ENCODE results near the gene TMEM147.
"Not testable (repeated sequence)": the region's sequence is repeated elsewhere in the genome, so short reads cannot be mapped to it uniquely, and the experiment has no call there.

Gene TMEM147

DNA sequence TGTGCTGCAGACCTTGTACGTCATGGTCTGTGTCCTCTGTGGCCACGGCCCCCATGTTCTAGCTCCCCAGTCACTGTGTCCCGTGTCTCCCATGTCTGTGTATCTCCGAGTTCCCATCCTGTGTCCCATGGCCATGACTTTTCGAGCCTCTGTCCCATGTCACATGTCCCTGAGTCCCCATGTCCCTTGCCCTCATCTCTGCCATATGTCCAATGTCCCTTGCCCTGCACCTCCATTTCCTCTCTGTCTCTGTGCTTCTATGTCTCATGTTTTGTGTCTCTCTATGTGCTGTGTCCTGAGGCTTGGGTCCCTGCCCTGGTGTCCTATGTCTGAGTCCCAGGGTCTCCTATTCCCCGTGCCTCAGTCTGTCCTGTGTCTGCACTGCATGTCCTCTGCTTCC, 16.0 kb downstream of the TMEM147 start:
- DNase-seq: no peak

DNA sequence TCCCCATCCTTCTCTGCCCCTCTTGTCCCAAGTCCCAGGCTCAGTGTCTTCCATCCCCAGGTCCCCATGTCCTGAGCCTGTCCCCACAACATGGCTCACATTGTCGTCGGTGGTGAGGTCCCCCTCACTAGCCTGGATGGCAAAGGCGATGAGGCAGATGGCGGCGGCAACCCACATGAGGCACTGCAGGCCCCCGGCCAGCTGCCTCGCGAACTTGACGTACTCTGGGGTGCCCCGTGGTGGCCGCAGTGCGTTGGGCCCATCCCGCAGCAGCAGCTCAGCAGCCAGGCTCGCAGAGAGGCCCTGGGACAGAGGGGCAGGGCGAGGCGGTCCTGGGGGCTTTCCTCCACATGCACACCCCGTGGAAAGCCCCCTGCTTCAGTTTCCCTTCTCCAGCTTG, 16.9 kb downstream of the TMEM147 start:
- DNase-seq: no peak

DNA sequence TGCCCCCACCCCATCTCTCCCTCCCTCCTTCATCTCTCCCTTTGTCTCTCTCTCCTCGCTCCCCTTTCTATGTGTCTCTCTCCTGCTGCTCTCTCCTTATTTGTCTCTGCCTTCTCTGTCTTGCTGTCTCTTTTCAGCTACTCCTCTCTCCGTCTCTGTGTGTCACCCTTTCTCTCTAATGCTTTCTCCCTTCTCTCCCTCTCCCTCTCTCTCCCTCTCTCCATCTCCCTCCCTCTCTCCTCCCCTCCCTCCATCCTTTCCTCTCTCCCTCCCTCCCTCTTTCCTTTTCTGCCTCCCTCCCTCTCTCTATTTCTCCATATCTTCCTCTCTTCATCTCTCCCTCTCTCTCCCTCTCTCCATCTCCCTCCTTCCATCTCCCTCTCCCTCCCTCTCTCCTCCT, 17.4 kb downstream of the TMEM147 start:
- DNase-seq: no peak

DNA sequence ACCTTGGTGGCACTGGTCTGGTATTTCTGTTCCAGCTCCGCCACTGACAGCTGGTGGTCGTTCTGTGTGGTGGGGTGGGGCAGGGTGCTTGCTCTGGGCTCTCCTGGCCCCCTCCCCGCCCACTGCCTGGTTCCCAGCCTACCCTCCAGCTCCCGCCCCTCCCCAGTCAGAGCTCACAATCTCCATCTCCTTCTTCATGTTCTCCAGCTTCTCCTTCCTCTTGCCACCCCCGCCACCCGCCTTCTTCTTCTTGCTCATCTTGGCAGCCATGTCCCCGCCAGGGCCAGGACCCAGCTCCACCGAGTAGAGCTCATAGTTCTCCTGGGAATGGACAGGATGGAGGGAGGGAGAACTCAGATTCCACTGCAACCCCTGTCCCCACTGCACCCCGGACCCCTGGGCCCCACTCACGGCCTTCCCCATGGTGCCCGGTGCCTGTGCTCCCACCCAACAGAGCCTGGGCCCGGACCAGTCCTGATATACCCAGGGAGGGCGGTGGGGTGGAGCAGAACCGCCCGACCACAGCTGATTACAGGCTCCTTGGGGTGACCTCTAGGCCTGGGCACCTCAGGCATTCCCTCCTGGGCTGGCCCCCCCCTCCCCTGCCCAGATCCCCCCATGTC, 17.9 kb downstream of the TMEM147 start, which contains the start of gene ATP4A:
Gene ATP4A, minus strand, starts transcription at position 452 of the 623 bp plus-strand sequence. Its CDS starts 29 bp downstream, at position 423.
- no peak for DNase-seq

DNA sequence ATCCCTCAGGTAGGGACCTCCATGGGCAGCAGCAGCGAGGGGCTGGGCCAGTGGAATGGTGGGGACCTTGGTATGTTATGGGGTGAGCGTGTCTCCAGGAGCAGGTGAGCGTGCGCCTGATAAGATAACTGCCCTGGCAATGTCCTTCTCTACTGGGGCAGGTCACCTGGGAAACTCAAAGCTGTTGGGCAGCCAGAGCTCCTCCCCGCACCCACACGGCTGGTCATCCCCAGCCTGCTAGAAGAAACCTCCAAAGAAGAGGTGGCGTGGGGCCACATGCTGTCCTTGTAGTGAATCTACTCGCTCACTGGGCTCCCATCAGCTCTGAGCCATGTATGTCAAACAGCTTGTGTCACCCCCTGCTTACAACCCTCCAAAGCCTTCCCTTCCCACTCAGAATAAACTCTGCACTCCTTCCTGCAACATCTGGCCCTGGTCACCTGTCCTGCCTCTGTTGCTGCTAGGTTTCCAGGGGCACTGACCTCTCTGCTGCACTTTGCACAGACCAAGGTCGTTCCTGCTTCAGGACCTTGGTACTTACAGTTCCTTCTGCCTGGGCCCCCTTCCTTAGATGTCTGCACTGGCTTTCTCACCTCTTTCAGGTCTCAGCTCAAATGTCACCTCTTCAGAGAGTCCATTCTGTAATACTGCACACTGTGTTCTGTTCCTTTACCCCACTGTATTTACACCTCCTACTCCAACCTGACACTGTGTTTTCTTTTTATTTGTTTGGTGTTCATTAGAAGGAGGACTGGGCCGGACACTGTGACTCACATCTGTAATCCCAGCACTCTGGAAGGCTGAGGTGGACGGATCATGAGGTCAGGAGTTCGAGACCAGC, 19.8 kb downstream of the TMEM147 start:
- no peak for DNase-seq

DNA sequence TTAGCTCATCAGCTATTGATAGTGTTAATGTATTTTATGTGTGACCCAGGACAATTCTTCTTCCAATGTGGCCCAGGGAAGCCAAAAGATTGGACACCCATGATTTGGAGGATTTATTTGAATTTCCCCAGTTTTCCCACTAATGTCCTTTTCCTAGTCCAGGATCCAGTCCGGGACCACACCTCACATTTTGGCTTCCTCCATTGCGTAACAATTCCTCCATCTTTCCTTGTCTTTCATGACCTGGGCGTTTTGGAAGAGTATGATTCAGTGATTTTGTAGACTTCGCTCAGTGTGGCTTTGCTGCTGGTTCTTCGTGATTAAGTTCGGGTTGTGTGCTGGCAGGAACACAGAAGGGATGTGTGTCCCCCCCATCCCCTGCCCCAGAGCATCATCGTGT, 21.3 kb downstream of the TMEM147 start:
- no peak for DNase-seq

DNA sequence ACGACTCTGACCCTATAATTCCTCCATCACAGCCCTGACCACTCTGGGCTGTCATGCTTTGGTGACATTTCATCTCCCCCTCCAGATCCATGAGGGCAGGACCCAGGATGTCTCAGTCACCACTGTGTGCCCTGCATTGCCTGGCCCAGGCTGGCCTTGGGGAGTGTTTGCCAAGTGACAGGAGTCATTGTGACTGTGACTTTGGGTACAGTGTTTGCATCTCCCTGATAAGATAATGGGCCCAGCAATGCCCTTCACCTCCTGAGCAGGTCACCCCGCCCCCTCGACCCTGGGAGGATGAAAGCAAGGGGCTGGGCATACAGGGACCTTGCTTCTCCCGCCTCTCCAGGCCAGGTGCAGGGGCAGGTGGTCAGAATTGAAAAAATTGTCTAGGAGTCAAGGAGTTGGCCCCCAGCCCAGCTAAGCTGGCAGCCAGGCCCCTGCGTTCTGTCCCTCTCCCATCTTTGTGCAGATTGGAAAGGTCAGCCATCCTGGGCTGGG, 23.9 kb downstream of the TMEM147 start:
- no peak for DNase-seq

DNA sequence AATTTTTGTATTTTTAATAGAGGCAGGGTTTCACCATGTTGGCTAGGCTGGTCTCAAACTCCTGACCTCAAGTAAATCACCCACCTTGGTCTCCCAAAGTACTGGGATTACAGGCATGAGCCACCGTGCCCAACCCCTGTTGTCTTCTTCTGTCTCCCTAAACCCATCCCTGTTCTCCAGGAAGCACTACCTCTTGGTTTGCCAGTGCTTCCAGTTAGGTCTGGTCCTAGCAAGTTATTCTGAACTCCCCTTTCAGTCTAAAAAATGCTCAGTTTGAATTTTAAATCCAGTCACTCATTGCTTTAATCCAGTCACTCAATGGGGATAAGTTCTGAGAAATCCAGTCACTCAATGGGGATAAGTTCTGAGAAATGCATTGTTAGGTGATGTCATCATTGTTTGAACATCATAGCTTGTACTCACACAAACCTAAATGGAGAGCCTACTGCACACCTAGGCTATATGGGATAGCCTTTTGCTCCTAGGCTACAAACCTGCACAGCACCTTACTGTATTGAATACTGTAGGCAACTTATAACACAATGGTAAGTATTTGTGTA, 26.1 kb downstream of the TMEM147 start:
- no peak for DNase-seq

DNA sequence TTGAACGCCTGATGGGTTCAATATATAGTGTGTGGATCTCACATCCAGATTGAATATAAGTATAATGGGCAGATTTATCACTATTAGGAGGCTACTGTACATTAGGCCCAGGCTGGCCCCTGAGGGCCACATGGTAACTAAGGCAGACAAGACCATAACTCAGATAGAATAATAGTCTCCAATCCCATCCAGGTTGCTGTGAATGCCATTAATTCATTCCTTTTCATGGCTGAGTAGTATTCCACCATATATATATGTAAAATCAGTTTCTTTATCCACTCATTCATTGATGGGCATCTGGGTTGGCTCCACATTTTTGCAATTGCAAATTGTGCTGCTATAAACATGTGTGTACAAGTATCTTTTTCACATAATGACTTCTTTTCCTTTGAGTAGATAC, 32.5 kb downstream of the TMEM147 start:
- DNase-seq: no peak

DNA sequence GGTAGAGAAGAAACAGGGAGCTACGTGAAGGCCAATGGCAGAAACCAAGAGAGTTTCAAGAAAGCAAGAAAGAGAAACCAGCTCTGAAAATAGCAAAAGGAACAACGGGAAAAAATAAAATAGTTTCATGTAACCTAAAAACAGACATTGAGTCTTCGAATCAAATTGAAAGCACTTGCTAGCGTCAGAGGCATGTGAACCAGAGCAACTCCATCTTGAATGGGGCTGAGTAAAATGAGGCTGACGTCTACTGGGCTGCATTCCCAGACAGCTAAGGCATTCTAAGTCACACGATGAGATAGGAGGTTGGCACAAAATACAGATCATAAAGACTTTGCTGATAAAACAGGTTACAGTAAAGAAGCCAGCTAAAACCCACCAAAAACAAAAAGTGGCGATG, 33.3 kb downstream of the TMEM147 start:
- DNase-seq: no peak

DNA sequence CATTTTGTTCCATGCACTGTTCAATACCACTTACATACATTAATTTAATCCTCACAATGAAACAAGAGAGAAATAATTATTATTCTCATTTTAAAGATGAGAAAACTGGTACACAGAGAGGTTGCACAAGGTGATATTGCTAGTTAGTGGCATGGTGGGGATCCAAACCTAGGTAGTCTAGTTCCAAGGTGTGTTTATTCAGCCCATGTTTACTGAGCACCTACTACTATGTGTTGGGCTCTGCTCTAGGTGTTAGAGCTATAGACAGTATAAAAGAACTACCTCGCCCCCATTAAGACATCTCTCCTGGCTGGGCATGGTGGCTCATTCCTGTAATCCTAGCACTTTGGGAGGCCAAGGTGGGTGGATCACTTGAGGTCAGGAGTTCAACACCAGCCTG, 37.3 kb downstream of the TMEM147 start:
- DNase-seq: no peak

DNA sequence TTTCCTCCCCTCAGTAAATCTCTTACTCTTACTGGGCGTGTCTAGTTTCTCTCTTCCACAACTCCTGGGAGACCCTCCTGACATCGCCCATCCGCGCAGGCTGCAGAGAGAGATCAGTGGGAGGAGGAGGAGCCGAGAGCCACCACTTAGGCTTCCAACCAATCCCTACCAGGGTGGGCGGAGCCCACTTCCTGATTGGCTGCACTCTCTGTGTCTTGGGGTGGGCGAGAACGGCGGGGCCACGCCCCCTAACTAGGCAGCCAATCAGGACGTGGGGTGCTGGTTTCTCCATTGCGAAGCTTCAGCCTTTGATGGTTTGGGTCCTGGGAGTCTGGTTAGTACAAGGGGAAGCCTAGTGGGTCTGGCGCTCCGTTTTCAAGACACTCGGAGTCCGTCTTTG, 40.4 kb downstream of the TMEM147 start, which contains the start of gene PMIS2:
Gene PMIS2, plus strand, starts transcription at position 326 of the 400 bp plus-strand sequence. CDS start 87 bp downstream, outside the sequence.
- DNase-seq: peak in 3 of 56 donors; percentile 2 to 26 (median 7)

DNA sequence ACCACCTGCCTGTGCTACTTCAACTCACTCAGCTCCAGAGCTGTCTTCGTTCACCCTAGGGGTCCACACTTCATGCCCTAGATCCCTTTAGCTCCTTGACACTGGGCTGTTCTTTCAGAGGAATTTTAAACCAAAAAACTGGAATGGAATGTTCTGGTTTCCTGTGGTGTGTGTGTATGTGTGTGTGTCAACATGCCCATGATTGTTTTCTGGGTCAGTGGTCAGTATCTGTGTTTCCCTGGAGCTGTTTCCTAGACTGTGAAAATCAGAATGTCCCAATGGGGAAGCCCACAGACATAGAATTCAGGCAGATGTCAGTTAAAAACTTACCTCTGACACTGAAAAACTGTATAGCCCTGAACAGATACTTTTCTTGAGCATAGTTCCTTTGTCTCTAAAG, 41.9 kb downstream of the TMEM147 start:
- DNase-seq: no peak

DNA sequence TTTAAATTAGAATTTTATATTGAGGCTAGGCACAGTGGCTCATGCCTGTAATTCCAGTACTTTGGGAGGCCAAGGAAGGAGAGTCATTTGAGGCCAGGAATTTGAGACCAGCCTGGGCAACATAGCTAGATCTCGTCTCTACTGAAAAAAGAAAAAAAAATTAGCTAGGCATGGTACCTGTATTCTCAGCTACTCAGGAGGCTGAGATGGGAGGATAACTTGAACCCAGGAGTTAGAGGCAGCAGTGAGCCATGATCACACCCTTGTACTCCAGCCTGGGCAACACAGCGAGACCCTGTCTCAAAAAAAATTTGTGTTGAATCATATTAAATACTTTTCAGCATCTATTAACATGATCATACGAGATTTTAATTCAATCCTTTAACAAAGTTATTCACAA, 45.4 kb downstream of the TMEM147 start:
- no peak for DNase-seq

DNA sequence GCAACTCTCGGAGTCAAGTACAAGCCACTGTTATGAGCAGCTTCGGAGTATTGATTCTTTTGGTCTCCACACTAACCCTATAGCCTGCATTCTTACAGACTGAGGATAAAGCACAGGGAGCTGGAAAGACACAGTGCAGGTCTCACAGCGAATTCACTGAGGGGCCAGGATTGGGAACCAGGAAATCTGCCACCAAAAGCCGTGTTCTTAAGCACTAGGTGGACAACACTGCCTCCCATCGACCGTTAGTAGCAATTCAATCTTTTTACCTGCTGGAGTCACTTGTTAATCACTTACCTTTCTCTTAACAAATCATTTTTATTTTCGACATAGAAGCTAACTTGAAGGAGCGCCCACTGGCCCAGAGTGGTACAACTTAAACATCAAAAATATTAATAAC, 46.8 kb downstream of the TMEM147 start:
- DNase-seq: peak in 1 of 56 donors; percentile 5

DNA sequence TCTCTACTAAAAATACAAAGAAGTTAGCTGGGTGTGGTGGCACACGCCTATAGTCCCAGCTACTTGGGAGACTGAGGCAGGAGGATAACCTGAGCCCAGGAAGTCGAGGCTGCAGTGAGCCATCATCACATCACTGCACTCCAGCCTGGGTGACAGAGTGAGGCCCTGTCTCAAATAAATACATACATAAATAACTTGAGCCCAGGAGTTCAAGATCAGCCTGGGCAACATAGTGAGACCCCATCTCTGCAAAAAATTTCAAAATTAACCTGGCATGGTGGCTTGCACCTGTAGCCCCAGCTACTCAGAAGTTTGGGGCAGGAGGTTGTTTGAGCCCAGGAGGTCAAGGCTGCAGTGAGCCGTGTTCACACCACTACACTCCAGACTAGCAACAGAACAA, 49.6 kb downstream of the TMEM147 start:
- not testable (repeated sequence) for DNase-seq

DNA sequence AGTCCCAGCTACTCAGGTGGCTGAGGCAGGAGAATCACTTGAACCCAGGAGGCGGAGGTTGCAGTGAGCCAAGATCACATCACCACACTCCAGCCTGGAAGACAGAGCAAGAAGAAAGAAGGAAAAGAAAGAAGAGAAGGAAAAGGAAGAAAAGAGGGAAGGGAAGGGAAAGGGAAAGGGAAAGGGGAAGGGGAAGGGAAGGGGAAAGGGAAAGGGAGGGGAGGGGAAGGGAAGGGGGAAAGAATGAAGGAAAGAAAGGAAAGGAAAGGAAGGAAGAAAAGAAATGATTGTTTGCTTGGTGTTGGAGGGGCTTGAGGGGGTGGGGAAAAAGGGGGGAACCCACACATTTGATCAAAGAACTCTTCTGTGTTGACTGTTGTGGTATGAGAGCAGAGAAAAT, 50.5 kb downstream of the TMEM147 start:
- DNase-seq: no peak

DNA sequence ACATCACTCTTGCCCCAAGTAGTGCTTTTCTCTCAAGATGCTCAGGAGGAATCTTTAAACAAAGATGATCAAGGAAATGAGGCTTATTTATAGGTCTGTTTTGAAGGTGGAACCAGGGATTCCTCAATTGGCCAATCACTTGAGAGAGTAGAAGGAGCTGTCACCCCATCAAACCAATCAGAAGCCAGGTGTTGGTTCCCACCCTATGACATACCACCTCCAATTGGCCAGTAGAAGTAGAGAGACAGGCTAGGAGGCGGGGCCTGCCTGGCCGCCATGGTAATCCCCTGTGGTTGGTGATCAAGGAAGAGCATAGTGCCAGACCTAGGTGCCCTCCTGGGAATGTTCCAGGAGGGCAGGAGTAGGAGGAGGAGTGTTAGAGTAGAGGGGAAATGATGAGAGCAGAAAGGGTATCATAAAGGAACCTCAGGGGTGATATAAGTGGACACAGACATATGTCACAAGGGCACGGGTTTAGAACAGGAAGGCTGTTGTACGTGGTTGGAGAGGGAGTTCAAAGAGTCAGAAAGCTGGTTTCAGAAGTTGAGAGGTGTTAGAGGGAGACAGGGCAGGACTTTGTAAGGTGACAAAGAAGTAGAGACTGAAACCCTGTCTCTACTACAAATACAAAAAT, 51.1 kb downstream of the TMEM147 start:
- no peak for DNase-seq

Measured in amygdala (tissue), 56 donors.